ENCODE results near the gene MAPKAP1.
"Not testable (repeated sequence)": the region's sequence is repeated elsewhere in the genome, so short reads cannot be mapped to it uniquely, and the experiment has no call there.

MAPKAP1 gene

GRCh38 chr9:125593581-125594222 is 113.3 kb downstream of the MAPKAP1 start:
- no peak for DNase-seq

- no peak for DNase-seq
Measured at GRCh38 chr9:125591888-125592287, 115.1 kb downstream of the MAPKAP1 start.

- DNase-seq = no peak
Measured at GRCh38 chr9:125591245-125591644, 115.8 kb downstream of the MAPKAP1 start.

GRCh38 chr9:125589287-125589686 is 117.7 kb downstream of the MAPKAP1 start:
- DNase-seq = no peak

- DNase-seq = no peak
Measured at GRCh38 chr9:125587819-125588460, 119.1 kb downstream of the MAPKAP1 start.

- DNase-seq = peak; percentile 90
Measured at GRCh38 chr9:125586172-125586511, 120.9 kb downstream of the MAPKAP1 start.

- no peak for DNase-seq
Measured at GRCh38 chr9:125585503-125586171, 121.4 kb downstream of the MAPKAP1 start.

- no peak for DNase-seq
Measured at GRCh38 chr9:125580701-125581286, 126.2 kb downstream of the MAPKAP1 start.

GRCh38 chr9:125579030-125579932 is 127.7 kb downstream of the MAPKAP1 start:
- no peak for DNase-seq

- no peak for DNase-seq
Measured at GRCh38 chr9:125574126-125574877, 132.7 kb downstream of the MAPKAP1 start.

GRCh38 chr9:125572461-125572860 is 134.5 kb downstream of the MAPKAP1 start:
- DNase-seq = not testable (repeated sequence)

- not testable (repeated sequence) for DNase-seq
Measured at GRCh38 chr9:125571824-125572223, 135.2 kb downstream of the MAPKAP1 start.

- DNase-seq = no peak
Measured at GRCh38 chr9:125570246-125570645, 136.8 kb downstream of the MAPKAP1 start.

- no peak for DNase-seq
Measured at GRCh38 chr9:125568621-125569020, 138.4 kb downstream of the MAPKAP1 start.

GRCh38 chr9:125566051-125566450 is 141.0 kb downstream of the MAPKAP1 start:
- not testable (repeated sequence) for DNase-seq

- DNase-seq = no peak
Measured at GRCh38 chr9:125565126-125565525, 141.9 kb downstream of the MAPKAP1 start.

GRCh38 chr9:125564631-125565030 is 142.4 kb downstream of the MAPKAP1 start:
- DNase-seq = no peak

- peak; percentile 48 for DNase-seq
Measured at GRCh38 chr9:125561509-125562148, 145.4 kb downstream of the MAPKAP1 start.

GRCh38 chr9:125559894-125560293 is 147.1 kb downstream of the MAPKAP1 start:
- no peak for DNase-seq

- no peak for DNase-seq
Measured at GRCh38 chr9:125559194-125559593, 147.8 kb downstream of the MAPKAP1 start.

GRCh38 chr9:125558453-125559092 is 148.4 kb downstream of the MAPKAP1 start:
- peak; percentile 37 for DNase-seq
